NOMO-1 treated with dmso at 0.1 percent for 144 hours (cell line): ENCODE measurements around the gene TSTD1.
"Not testable (repeated sequence)": the region's sequence is repeated elsewhere in the genome, so short reads cannot be mapped to it uniquely, and the experiment has no call there.

ENCODE experiments used
- DNase-seq: peaks from one replicate; lab custom pipeline; 2025; ENCODE audit not compliant: unreplicated experiment; lab: John Stamatoyannopoulos, UW

Gene TSTD1

DNA sequence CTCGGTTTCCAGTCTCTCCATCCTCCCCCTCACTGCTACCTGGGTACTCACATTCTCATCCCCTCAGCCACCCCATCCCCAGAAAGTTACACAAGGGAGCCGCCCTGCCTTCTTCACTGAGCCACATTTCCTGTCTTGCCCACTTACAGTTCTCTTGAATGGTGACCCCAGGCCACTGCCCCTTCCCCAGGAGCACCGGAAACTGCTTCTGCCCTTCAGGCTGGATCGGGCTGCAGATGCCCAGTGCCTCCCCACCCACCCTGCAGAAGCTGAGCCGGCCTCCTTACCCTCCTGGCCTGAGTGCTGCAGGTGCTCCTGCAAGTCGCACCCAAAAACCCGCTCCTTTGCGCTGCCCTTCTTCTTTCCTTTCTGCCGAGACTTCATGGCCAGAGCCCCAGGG is 30.5 kb upstream of the TSTD1 start:
- DNase-seq: no peak

DNA sequence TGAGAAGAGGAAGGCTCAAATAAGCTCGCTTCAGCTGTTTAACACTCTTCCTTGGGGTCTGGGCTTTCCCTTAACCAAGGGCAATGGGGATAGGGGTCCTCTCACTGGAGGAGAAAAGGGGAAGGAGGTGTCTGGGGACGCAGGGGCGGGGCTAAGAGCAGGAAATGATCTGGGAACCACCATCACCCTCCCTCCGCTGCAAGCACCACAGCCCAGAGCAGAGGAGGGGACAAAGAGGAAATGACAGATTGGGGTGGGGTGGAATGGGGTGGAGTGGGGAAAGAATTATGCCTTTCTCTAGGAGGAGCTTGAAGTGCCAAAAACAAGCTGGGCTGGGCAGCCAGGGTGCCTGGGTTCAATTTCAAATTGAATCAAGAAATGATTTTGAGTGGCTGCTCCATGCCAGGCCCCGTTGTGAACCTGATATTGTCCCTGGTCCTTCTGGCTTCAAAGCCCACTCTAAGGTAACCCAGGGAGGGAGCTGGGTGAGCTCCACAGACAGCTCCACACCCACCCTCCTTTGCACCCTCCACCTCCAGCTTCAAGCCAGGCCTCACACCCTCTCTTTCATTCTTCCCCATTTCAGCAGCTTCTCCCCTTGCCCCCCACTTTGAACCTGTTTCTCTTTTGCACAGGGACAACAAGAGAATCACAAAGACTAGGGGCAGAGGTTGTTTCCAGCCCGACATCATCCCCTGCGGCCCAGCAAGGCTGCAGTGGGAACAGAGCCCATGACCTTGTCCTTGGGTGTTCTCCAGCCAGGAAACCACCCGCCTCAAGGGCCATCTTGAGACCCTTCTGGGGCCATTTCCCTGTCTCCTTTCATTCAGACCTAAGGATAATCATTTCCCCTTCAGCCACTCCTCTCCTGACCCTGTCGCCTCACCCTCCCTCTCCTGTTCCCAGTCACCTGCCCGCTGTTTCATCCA is 29.8 kb upstream of the TSTD1 start:
- DNase-seq: peak; percentile 92

DNA sequence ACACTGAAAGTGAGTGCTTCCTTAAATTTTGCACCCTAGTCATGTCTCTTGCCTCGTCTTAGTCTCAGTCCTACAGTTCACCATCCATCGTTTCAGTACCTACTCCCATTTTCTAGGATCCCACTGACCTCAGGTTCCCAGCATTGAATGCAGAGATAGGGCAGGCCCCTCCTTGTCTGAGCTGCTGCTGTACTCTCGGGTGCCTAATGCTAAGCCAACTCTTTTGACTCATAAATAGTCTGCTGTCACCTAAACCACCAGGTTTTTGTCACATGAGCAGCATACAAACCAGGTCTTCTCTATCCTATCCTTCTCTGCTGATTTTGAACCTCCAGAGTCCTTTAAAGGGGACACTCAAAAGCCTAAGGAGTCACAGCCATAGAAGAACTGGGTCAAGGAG is 27.9 kb upstream of the TSTD1 start:
- no peak for DNase-seq

DNA sequence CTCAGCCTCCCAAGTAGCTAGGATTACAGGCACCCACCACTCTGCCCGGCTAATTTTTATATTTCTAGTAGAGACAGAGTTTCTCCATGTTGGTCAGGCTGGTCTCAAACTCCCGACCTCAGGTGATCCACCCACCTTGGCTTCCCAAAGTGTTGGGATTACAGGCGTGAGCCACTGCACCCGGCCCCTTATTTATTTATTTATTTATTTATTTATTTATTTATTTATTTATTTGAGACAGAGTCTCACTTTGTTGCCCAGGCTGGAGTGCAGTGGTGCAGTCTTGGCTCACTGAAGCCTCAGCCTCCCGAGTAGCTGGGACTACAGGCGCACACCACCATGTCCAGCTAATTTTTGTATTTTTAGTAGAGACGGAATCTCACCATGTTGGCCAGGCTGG is 26.9 kb upstream of the TSTD1 start:
- not testable (repeated sequence) for DNase-seq

DNA sequence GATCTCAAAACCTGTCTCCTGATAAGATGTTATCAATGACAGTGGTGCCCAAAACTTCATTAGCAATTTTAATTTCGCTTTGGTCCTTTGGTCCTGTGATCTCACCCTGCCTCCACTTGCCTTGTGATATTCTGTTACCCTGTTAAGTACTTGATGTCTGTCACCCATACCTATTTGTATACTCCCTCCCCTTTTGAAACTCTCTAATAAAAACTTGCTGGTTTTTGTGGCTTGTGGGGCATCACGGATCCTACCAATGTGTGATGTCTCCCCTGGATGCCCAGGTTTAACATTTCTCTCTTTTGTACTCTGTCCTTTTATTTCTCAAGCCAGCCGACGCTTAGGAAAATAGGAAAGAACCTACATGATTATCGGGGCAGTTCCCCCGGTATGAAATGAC is 25.2 kb upstream of the TSTD1 start:
- not testable (repeated sequence) for DNase-seq

DNA sequence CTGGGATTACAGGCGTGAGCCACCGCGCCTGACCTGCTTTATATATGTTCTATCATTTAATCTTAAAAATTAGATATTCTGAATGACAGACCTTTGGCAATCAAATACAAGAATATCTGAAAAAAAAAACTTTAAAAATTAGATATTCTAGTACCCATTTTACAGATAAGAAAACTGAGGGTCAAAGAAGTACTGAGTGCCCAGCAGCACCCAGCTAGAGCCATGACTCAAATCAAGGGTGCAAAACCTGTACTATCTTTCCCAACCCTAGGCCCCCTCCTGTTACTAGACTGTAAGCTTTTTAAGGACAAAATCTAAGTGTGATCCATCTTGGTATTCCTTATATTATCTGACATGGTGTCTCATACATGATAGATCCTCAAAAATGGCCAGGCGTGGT is 22.7 kb upstream of the TSTD1 start:
- DNase-seq: no peak

DNA sequence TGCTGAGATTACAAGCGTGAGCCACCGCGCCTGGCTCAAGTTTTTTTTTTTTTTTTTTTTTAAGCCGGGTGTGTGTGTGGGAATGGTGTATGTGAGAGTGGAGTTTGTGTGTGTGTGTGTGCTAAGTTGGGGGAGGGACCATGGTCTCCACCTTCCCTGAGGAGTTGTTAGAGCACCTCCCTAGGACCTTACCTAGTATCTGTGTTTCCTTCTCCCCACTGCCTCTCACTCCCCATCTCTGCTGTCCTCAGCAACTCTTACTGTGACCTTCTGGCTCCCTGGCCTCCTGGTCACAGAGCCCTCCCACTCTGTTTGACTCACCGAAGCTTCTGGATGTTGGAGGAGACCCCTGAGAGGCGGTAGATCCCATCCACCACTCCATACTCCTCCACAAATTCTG is 20.5 kb upstream of the TSTD1 start:
- DNase-seq: no peak

DNA sequence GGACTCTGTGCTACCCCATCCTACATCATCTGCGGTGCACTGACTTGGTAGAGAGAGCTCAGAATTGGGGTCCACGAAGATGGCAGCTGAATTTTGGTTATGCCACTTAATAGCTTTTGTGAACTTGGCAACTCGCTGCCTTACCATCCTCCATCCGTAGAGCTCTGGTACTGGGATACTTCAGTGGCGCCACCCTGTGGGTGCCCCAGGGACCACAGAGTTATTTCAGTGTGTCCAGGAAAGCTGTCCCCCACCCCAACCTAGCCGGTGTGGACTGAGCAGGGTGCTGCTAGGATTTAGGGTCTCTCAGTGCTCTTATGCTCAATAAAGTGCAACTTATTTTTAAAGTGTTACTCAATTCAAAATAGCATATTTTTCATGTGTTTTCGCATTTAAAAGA is 16.0 kb upstream of the TSTD1 start:
- DNase-seq: no peak

DNA sequence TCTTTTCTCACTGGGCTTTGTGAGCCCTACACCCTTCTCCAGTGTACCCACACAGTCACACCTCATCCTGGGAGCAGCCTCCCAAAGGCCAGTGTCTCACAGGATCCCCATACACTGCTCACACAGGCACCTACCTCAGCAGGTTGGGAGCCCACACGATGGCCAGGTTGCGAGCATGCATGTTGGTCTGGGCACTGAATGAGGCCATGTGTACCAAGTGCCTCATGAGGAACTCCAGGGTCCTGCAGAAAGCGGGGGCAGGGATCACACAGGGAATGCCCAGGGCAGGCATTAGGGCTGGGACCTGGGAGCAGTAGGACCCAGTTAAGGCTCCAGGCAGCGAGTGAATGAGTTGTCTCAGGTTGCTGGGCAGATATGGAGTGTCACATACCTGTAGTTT is 15.5 kb upstream of the TSTD1 start:
- DNase-seq: no peak

DNA sequence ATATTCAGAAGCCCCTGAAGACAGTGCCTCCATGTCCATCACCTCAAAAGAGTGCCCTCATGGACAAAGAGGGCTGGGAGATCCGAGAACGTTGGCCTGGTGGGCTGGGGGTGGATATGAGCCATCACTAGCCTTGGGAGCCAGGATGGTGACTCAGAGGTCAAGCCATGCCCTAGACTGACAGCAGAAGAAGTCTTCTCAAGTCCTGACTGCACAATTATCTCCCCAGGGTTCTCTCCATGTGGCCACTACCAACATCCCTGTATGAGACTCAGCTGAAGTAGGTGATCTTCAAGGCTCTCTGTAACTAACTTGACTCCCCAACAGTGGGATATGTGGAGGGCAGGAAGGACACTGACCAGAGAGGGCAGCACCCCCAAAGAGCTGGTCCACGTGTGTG is 14.1 kb upstream of the TSTD1 start:
- DNase-seq: no peak

DNA sequence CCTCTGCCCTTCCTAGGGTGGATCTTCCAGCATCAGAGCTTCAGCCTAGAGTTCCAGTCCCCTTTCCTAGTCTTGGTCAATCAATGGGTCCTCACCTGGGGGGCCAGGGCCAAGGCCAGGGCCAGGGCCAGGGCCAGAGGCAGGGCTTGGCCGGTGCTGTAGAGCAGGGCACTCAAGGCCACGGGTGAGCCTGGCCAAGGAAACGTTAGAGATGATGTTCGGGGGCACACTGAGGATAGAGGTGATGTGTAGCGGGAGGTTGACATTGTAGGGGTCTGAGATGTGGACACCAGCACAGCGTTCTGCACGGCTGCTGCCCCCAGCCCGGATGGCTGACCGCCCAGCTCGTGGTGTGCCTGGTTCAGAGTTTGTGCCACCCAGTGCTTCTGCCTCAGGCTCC is 12.5 kb upstream of the TSTD1 start:
- DNase-seq: no peak

DNA sequence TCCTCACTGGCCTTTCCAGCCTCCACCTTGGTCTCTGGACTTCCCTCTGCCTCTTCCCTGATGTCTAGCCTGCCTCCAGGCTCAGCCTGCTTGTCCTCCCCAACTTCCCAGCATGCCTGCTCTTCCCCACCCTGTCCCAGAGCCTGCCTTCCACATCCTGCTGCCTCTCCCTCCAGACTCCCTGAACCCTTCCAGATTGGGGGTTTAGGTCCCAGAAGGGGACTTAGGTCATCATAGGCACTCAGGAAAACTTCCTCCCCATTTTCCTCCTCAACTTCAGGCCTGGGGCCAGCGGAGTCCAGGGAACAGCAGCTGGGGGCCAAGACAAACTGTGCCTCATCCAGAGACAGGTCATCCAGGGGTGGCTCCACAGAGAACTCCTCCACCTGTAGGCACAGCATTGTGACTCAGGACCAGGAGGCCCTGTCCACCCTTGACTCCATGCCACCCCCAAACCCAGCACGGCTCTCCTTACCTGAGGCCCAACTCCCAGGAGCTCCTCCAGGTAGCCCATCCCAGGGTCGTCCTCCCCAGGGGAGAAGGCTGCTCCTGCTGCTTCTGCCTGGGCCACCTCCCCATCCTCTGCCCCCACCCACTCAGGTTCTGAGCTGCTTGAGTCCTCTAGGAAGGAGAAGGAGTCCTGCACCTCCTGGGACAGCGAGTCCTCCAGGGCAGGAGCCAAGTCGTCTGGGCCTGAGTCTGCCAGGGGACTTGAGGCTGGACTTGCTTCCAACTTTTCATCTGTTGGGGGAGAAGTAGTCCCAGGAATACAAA is 10.4 kb upstream of the TSTD1 start:
- no peak for DNase-seq

DNA sequence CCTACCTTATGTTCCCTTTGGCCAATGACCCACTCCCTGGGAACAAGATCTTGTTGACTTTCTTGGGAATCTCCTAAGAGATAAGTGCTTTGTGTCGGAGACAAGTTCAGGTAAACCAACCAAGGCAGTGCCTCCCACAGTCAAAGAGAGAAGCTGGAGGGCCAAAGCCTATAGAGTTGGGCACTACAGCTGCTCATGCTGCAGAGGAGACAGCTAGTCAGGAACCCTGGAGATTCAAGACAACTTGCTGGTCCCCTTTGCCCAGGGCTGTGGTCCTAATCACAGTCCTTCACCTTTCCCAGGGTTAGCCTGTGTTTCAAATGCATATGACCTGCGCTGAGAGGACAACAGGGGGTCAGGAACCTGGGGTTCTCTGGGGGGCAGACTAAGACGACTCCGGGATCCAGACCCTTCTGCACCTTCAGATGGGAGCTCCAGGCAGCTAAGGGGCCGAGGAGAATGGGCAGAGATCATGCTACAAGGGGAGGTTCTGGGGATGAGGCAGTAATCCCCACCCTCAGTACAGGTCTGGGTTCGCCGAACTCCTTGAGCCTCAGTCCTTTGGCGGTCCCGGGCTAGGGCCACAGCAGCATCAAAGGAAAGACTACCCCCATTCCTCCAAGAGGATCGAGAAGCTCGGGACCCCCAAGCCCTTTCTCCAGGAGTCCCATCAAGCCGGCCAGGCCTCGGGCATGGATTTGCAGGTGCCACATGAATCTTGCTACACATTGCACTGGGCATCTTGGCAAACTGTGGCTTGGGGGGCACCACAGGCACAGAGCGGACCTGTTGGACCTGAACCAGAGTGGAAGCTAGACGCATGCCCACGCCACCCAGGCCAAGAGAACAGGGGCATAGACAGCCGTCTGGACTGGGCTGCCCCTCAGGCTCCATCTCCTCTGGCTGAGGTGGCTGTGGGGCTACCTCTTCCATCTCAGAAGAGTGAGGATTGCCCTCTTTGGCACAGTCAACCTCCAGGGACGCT is 9.0 kb upstream of the TSTD1 start:
- DNase-seq: no peak

DNA sequence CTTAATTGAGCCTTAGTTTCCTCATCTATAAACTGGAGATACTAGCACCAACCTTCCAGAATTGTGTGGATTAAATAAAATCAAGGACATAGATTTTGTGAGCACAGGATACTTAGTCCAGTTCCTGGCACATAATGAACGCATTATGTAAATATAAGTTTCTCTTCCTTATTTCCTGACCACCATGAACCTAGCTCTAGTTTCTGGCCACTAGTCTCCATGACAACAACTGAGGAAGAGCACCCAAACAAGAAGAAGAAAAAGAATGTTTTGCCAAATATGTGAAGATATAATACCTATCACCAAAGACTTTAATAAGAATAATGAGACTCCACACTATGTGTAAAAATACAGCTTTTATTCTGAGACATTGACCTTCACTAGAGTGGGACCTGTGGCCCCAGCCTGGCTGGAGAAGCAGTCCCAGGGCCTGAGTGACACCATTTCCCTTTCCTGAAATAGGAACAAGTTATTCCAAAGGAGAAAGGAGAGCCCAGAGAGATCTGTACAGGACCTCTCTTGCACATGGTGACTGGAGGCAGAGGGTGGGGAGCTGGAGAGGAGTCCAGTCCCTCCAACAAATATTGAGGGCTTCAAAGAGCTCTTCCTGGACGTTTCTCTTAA is 8.0 kb upstream of the TSTD1 start:
- DNase-seq: peak; percentile 74

DNA sequence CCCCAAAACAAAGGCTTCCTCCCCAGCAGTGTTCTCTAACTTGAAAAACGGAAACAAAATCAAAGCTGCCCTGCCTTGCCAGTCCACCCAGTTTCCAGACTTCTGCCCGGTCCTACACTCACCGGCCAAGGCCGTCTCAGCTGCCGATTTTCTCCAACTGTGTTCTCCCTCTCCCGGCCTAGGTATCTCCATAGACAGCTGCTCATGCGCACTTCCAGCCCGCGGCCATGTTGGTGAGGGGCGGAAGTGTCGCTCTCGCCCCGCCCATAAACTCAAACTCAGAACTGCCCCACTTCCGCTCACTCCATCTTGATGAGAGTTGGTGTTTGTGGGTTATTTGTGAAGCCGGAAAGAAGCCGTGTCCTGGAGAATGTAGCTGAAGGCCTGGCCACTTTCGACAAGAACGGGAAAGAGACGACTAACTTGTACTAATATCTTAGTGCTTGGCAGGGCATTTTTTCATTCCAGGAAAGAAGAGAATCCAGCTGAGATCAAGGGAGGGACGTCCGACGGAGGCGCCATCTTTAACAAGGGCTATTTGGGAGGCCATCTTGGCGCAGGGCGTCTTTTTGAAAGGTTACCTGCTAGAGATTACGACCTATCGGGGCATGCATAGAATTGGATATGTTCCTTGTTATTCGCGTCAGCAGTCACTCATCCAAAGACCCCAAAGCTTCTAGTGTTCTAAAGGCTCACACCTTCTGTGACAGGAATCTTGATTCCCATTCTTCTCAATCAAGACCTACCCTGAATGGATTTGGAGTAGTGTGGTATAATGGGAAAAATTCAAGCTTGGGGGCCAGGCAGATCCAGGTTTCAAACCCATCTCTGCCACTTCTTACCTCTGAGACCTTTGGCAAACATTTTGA is 7.2 kb upstream of the TSTD1 start, which contains the start of gene USF1:
Gene USF1 (minus strand): TSS at position 242 of the 869 bp plus-strand sequence. CDS start 2,702 bp downstream, outside the sequence.
- peak; percentile 95 for DNase-seq

DNA sequence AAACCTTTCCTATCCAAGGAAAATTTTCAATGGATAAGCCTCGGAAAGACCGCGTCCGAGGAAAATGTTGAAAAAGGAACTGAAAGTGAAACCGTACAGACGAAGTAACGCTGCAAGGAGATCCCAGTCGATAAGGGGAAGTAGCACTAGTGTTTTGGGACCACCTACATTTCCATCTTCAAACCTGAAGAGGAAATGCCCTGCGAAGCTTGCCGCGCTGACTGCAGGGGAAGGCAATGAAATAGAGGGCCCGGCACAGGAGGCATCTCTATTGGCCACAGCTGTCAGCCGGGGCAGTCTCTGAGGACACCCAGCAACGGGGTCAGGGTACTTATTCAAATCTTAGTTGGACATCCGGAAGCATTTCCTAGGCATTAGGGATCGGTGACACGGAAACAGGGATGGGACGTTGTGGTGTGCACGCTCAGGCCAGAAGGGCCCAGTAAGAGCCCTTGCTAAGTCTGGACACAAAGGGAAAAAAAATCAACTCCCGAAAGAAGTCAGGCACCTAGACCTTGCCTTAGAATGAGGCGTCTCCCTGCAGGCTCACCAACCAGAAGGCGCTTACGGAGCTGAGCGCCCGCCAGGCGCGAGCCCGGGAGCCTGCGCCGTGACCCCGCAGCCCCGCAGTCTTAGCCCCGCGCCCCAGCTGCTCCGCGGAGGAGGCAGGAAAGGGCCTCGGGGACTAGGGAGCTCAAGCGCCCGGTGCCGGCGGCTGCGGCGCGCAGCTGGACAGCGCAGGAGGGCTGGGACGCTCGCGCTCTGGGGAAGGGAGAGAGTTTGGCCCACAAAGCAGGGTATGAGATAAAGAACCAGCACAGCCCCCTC is 6.4 kb upstream of the TSTD1 start:
- peak; percentile 93 for DNase-seq

DNA sequence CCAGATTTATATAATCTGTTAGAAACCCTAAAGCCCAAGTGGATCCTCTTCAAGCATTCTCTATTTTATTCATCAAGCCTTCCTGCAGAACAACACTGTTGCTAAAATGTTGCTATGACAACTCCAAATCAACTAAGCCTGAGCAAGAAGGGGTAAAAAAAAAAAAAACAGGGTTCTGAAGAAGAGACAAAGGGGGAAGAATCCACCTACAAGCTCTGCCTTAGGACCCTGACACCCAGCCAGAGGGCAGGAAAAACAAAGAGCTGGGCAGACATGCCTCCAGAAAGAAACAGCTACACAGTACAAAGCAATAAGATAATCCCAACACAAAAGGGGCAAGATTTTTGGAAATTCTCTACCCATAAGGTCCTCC is 5.8 kb upstream of the TSTD1 start:
- no peak for DNase-seq

DNA sequence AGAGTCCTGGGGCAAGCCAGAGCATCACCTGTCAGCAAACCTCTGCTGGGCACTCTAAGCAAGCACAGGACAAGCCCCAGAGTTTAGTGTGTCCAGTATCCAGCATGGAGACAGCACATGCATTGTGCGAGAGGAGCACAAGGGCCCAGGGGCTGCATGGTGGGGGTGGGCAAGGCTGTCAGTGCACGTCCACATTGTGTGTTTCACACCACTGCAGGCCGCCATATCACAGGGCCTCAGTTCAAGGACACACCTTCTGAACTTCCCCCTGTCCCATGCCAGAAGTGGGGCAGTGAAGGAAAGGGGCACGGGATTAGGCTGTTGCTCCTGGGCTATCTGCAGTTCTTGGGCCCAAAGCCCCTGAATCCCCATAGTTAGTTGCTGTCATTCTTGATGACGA is 782 bp upstream of the TSTD1 start:
- no peak for DNase-seq

DNA sequence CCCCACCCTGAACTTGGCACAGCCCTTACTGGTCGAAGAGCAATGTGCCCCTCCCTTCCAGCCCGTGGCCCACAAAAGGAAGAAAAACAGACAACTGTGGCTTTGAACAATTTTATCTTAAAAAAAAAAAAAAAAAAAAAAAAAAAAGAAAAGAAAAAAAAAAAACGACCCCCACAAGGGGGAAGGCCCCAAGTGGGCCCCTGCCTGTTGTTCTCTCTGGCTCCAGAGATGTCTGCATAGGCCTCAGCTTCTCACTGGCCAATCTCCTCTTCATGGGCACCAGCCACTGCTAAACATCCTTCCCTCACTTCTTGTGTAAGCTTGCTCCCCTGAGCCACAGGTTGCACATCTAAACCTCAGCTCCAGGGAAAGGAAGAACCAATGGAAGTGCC is 386 bp upstream of the TSTD1 start:
- no peak for DNase-seq
